Tongue (tissue), 2 donors: ENCODE measurements around the gene PSD4. TPM values are rescaled to one million over a fixed set of nuclear protein-coding genes. Genes with fewer than 3 reads are reported as not detected.

ENCODE experiments used
- DNase-seq: peaks from one replicate; pipeline ENCODE4 v3.0.0-alpha.2; 2015
- total RNA-seq: library from RNA; depleted of rRNA; stranded (reverse); fragments of >200 nt; gene quantifications from one replicate; pipeline ENCODE4 v1.2.3, GENCODE V29; 2014

Gene PSD4
- total RNA-seq, 1 donor from 2014 or later, result 16.4 TPM

GRCh38 chr2:113238871-113239839 lies 65.4 kb downstream of the PSD4 start:
- DNase-seq, result no peak

GRCh38 chr2:113240150-113240914 lies 66.6 kb downstream of the PSD4 start:
- DNase-seq, result peak; percentile 94

- DNase-seq, result no peak
Measured at GRCh38 chr2:113240915-113241911, 67.4 kb downstream of the PSD4 start.

- DNase-seq, result no peak
Measured at GRCh38 chr2:113242327-113242726, 68.6 kb downstream of the PSD4 start.

- DNase-seq, result no peak
Measured at GRCh38 chr2:113245276-113245711, 71.5 kb downstream of the PSD4 start.

GRCh38 chr2:113246606-113247005 lies 72.8 kb downstream of the PSD4 start:
- DNase-seq, result no peak

GRCh38 chr2:113248997-113249770 lies 75.4 kb downstream of the PSD4 start:
- peak; percentile 91 for DNase-seq

GRCh38 chr2:113251118-113251517 lies 77.3 kb downstream of the PSD4 start:
- no peak for DNase-seq

GRCh38 chr2:113252047-113252590 lies 78.3 kb downstream of the PSD4 start:
- peak; percentile 44 for DNase-seq

- DNase-seq, result no peak
Measured at GRCh38 chr2:113253453-113253852, 79.7 kb downstream of the PSD4 start.

GRCh38 chr2:113255140-113256070 lies 81.6 kb downstream of the PSD4 start:
- no peak for DNase-seq

GRCh38 chr2:113257516-113258264 lies 83.9 kb downstream of the PSD4 start:
- DNase-seq, result no peak

- no peak for DNase-seq
Measured at GRCh38 chr2:113258471-113259147, 84.8 kb downstream of the PSD4 start.

Other genes starting within 250 kb of the PSD4 start
- not detected for gene IL36G, start 196.0 kb upstream of the PSD4 start, total RNA-seq
- gene IL36A, start 168.5 kb upstream of the PSD4 start, total RNA-seq, result 0.72 TPM
- not detected for gene IL36B, start 121.1 kb upstream of the PSD4 start, total RNA-seq
- 5.6 TPM for gene IL36RN, start 114.8 kb upstream of the PSD4 start, total RNA-seq
- gene IL1F10, start 106.0 kb upstream of the PSD4 start, total RNA-seq, result not detected
- gene IL1RN, start 46.4 kb upstream of the PSD4 start, total RNA-seq, result 44.7 TPM
- not detected for gene PAX8, start 105.0 kb downstream of the PSD4 start, total RNA-seq